Upper lobe of left lung (tissue), 6 donors: ENCODE results near the gene PDZD8. TPM values are rescaled to one million over a fixed set of nuclear protein-coding genes. Genes with fewer than 3 reads are reported as not detected.

Source experiments
- ATAC-seq, 2 donors: fragments of 200-7000 bp; cut with Tn5 transposase; one replicate each; pipeline ENCODE4 v1.9.1; 2022; ENCODE audit warnings: mild to moderate bottlenecking in 2 of 2, moderate library complexity in 2 of 2; ENCODE audit not compliant: low FRiP score in 2 of 2
- DNase-seq, 2 donors: peaks; one replicate each; pipeline ENCODE4 v3.0.0-alpha.2; 2019 to 2020
- H3K27ac ChIP-seq, 4 donors: fragments of 200-600 bp; sonication (generic); one replicate each; pipeline ENCODE4 v1.5.1; 2016 to 2019
- H3K27me3 ChIP-seq, 4 donors: fragments of 200-600 bp; sonication (generic); one replicate each; pipeline ENCODE4 v1.5.1; 2017 to 2019
- H3K36me3 ChIP-seq, 4 donors: fragments of 200-600 bp; sonication (generic); one replicate each; pipeline ENCODE4 v1.5.1; 2016 to 2019
- H3K4me1 ChIP-seq, 4 donors: fragments of 200-600 bp; sonication (generic); one replicate each; pipeline ENCODE4 v1.5.1; 2018 to 2019
- H3K4me3 ChIP-seq, 4 donors: fragments of 200-600 bp; sonication (generic); one replicate each; pipeline ENCODE4 v1.5.1; 2017 to 2019; ENCODE audit warnings: mild to moderate bottlenecking in 2 of 4, moderate library complexity in 1 of 4
- H3K9me3 ChIP-seq, 4 donors: fragments of 200-600 bp; sonication (generic); one replicate each; pipeline ENCODE4 v1.5.1; 2018 to 2019
- EP300 ChIP-seq, 4 donors: sonication (generic); formaldehyde crosslinking; IDR thresholded peaks; one replicate each; pipeline ENCODE4 v1.5.1; 2017; ENCODE audit warnings: antibody characterized with exemption in 4 of 4, control low read depth in 2 of 4
- POLR2A ChIP-seq, 4 donors: fragments of 450-650 bp; IDR thresholded peaks; one replicate each; pipeline ENCODE4 v1.5.1; 2016 to 2017; ENCODE audit warnings: antibody characterized with exemption in 4 of 4, mild to moderate bottlenecking in 2 of 4
- POLR2AphosphoS5 ChIP-seq, 2 donors: sonication (generic); formaldehyde crosslinking; IDR thresholded peaks; one replicate each; pipeline ENCODE4 v1.5.1; 2017; ENCODE audit warnings: antibody characterized with exemption in 2 of 2
- WGBS, 2 donors: methylation state at CpG; one replicate each; pipeline ENCODE4 v1.1.5; 2017 to 2018; 5-methylcytosine and 5-hydroxymethylcytosine counted together
- total RNA-seq, 6 donors: library from RNA; depleted of rRNA in 4 of 6; stranded (reverse); fragments of >200 nt in 4 of 6; gene quantifications; one replicate each; pipeline versions ENCODE4 v1.1.0 to v1.2.1, GENCODE V29; 2016 to 2021
- TF ChIP-seq, protein P1 (sequence below), 6 experiments: fragments of 450-650 bp in 4 of 6; fragments of 200-600 bp in 2 of 6; sonication (generic) in 2 of 6; IDR thresholded peaks; one replicate each; pipeline ENCODE4 v1.5.1; 2016 to 2019; ENCODE audit warnings: antibody characterized with exemption in 6 of 6
- donor health status: DM: no; HTN: no; CAD: no; lungs with moderate emphysema.
- donor health status: DM: no; HTN: yes; CAD: no; lungs with severe emphysema.

The PDZD8 gene
- total RNA-seq, 6 donors from 2014 or later, result 18.9 to 42.0 (median 34.0) TPM

- TF ChIP-seq POLR2A (IDR thresholded peaks at IDR 0.05) (no peak), POLR2AphosphoS5 (IDR thresholded peaks at IDR 0.05) (no peak), EP300 (IDR thresholded peaks at IDR 0.05) (no peak)
- TF ChIP-seq, protein P1, sequence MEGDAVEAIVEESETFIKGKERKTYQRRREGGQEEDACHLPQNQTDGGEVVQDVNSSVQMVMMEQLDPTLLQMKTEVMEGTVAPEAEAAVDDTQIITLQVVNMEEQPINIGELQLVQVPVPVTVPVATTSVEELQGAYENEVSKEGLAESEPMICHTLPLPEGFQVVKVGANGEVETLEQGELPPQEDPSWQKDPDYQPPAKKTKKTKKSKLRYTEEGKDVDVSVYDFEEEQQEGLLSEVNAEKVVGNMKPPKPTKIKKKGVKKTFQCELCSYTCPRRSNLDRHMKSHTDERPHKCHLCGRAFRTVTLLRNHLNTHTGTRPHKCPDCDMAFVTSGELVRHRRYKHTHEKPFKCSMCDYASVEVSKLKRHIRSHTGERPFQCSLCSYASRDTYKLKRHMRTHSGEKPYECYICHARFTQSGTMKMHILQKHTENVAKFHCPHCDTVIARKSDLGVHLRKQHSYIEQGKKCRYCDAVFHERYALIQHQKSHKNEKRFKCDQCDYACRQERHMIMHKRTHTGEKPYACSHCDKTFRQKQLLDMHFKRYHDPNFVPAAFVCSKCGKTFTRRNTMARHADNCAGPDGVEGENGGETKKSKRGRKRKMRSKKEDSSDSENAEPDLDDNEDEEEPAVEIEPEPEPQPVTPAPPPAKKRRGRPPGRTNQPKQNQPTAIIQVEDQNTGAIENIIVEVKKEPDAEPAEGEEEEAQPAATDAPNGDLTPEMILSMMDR (IDR thresholded peaks at IDR 0.05), result no peak
- 68 to 74% methylated on average over 5 of the region's 5 CpGs for WGBS, 2 donors
- no peaks in the 10 kb centered on the region for H3K36me3 ChIP-seq
- no peak overlapping the region for H3K27ac ChIP-seq
- DNase-seq (no peak), ATAC-seq (no peak)
- no peak overlapping the region for H3K4me3 ChIP-seq
- no peaks in the 10 kb centered on the region for H3K4me1 ChIP-seq
- H3K27me3 ChIP-seq, result no peaks in the 10 kb centered on the region
- peaks cover 0 to 5% (median 0%) of the 10 kb centered on the region in 4 donors for H3K9me3 ChIP-seq
Measured at GRCh38 chr10:117419921-117420320, 44.7 kb upstream of the PDZD8 start.

GRCh38 chr10:117419159-117419558 lies 43.9 kb upstream of the PDZD8 start:
- Histone ChIP-seq H3K27me3 (no peaks in the 10 kb centered on the region), H3K4me1 (peaks cover 0 to 3% (median 0%) of the 10 kb centered on the region in 4 donors), H3K36me3 (no peaks in the 10 kb centered on the region), H3K9me3 (peaks cover 0 to 5% (median 0%) of the 10 kb centered on the region in 4 donors), H3K27ac (no peak overlapping the region), H3K4me3 (no peak overlapping the region)
- TF ChIP-seq, protein P1 (IDR thresholded peaks at IDR 0.05), result no peak
- no peak for TF ChIP-seq POLR2AphosphoS5 (IDR thresholded peaks at IDR 0.05)
- WGBS, 2 donors, result 67 to 82% methylated on average over 2 of the region's 2 CpGs
- ATAC-seq (no peak), DNase-seq (no peak)

DNA sequence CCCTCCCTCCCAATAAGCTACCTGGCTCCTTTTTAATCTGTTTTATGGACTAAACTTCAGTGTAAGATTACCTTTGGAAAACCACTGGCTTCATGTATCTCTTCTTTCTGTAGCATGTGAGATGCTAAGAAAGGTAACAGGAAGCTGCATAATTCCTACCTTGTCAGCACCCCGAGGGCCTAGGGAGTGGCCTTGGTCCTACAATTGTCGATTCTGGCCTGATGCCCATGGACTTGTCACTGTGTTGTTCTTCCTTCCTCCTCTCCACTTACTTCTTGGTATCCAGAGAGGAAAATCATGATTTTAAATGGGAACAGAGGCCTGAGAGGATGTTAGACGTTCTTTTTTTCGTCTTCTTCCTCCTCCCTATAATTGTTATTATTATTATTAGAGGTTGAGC lies 42.9 kb upstream of the PDZD8 start:
- ATAC-seq, result no peak
- H3K4me3 ChIP-seq, result no peak overlapping the region
- H3K4me1 ChIP-seq, result peaks cover 0 to 9% (median 0%) of the 10 kb centered on the region in 4 donors
- no peak overlapping the region for H3K27ac ChIP-seq
- no peaks in the 10 kb centered on the region for H3K36me3 ChIP-seq
- DNase-seq, result no peak
- H3K27me3 ChIP-seq, result no peaks in the 10 kb centered on the region
- WGBS, 2 donors, result 31 to 63% methylated on average over 4 of the region's 4 CpGs
- H3K9me3 ChIP-seq, result peaks cover 0 to 5% (median 0%) of the 10 kb centered on the region in 4 donors
- TF ChIP-seq POLR2A (IDR thresholded peaks at IDR 0.05), result no peak
- TF ChIP-seq, protein P1 (IDR thresholded peaks at IDR 0.05), result no peak
- no peak for TF ChIP-seq EP300 (IDR thresholded peaks at IDR 0.05)
- TF ChIP-seq POLR2AphosphoS5 (IDR thresholded peaks at IDR 0.05), result no peak

GRCh38 chr10:117417196-117417595 lies 42.0 kb upstream of the PDZD8 start:
- Histone ChIP-seq H3K27me3 (no peaks in the 10 kb centered on the region), H3K9me3 (peaks cover 0 to 5% (median 0%) of the 10 kb centered on the region in 4 donors), H3K4me3 (no peak overlapping the region), H3K36me3 (no peaks in the 10 kb centered on the region), H3K27ac (no peak overlapping the region), H3K4me1 (peaks cover 0 to 9% (median 0%) of the 10 kb centered on the region in 4 donors)
- ATAC-seq (no peak), DNase-seq (no peak)
- 63 to 70% methylated on average over 3 of the region's 3 CpGs for WGBS, 2 donors
- TF ChIP-seq POLR2A (IDR thresholded peaks at IDR 0.05) (no peak), POLR2AphosphoS5 (IDR thresholded peaks at IDR 0.05) (no peak), EP300 (IDR thresholded peaks at IDR 0.05) (no peak)
- TF ChIP-seq, protein P1 (IDR thresholded peaks at IDR 0.05), result no peak

GRCh38 chr10:117413928-117414618 lies 38.8 kb upstream of the PDZD8 start:
- H3K27me3 ChIP-seq, result no peaks in the 10 kb centered on the region
- DNase-seq (no peak), ATAC-seq (no peak)
- no peaks in the 10 kb centered on the region for H3K9me3 ChIP-seq
- no peak overlapping the region for H3K27ac ChIP-seq
- no peak overlapping the region for H3K4me3 ChIP-seq
- TF ChIP-seq POLR2AphosphoS5 (IDR thresholded peaks at IDR 0.05) (no peak), EP300 (IDR thresholded peaks at IDR 0.05) (no peak), POLR2A (IDR thresholded peaks at IDR 0.05) (no peak)
- TF ChIP-seq, protein P1 (IDR thresholded peaks at IDR 0.05), result no peak
- 7 to 10% methylated on average over 1 of the region's 1 CpG for WGBS, 2 donors
- peaks cover 0 to 14% (median 10%) of the 10 kb centered on the region in 4 donors for H3K4me1 ChIP-seq
- H3K36me3 ChIP-seq, result no peaks in the 10 kb centered on the region
